Heart right ventricle (tissue), 16 donors: ENCODE data around the gene CSN1S1. TPM values are rescaled to one million over a fixed set of nuclear protein-coding genes. Genes with fewer than 3 reads are reported as not detected.

ENCODE experiments used
- ATAC-seq, 8 donors: fragments of 200-7000 bp; cut with Tn5 transposase; one replicate each; pipeline ENCODE4 v1.9.1; 2020; ENCODE audit warnings: mild to moderate bottlenecking in 8 of 8, moderate library complexity in 8 of 8, moderate number of reproducible peaks in 1 of 8
- DNase-seq, 2 donors: peaks; one replicate each; pipeline ENCODE4 v3.0.0-alpha.2; 2020
- H3K27ac ChIP-seq, 10 donors: fragments of 200-600 bp; sonication (generic) in 2 of 10; one replicate each; pipeline versions ENCODE4 v1.5.0 to v1.8.0; 2020 to 2022; ENCODE audit warnings: mild to moderate bottlenecking in 3 of 10
- H3K27me3 ChIP-seq, 7 donors: fragments of 200-600 bp; one replicate each; pipeline ENCODE4 v1.8.0; 2021 to 2022; ENCODE audit warnings: mild to moderate bottlenecking in 2 of 7
- H3K36me3 ChIP-seq, 9 donors: fragments of 200-600 bp; sonication (generic) in 1 of 9; one replicate each; pipeline versions ENCODE4 v1.5.0 to v1.8.0; 2020 to 2022; ENCODE audit warnings: mild to moderate bottlenecking in 2 of 9
- H3K4me1 ChIP-seq, 9 donors: fragments of 200-600 bp; sonication (generic) in 1 of 9; one replicate each; pipeline versions ENCODE4 v1.5.0 to v1.8.0; 2020 to 2022; ENCODE audit warnings: mild to moderate bottlenecking in 4 of 9
- H3K4me3 ChIP-seq, 10 donors: fragments of 200-600 bp; sonication (generic) in 2 of 10; one replicate each; pipeline versions ENCODE4 v1.5.0 to v1.8.0; 2020 to 2022; ENCODE audit warnings: mild to moderate bottlenecking in 7 of 10, moderate library complexity in 2 of 10
- H3K9me3 ChIP-seq, 11 donors: fragments of 200-600 bp in 10 of 11; sonication (generic) in 2 of 11; one replicate each; pipeline versions ENCODE4 v1.5.0 to v1.8.0; 2013 to 2022; ENCODE audit warnings: mild to moderate bottlenecking in 2 of 11, control low read depth in 1 of 11, moderate library complexity in 1 of 11
- CTCF ChIP-seq, 9 donors: fragments of 200-600 bp; sonication (generic) in 2 of 9; IDR thresholded peaks; one replicate each; pipeline versions ENCODE4 v1.5.0 to v1.8.0; 2021 to 2022; ENCODE audit warnings: antibody characterized with exemption in 9 of 9, mild to moderate bottlenecking in 5 of 9, moderate library complexity in 1 of 9
- WGBS, 2 donors: extraction: QIAGEN DNeasy Blood & Tissue Kit; methylation state at CpG; one replicate each; pipeline ENCODE4 v1.1.7; 2013; ENCODE audit warnings: inconsistent platforms in 1 of 2; 5-methylcytosine and 5-hydroxymethylcytosine counted together
- intact Hi-C, 10 donors: fragments of 100-400 bp; cut with DNase I; formaldehyde crosslinking; loops; one replicate each; pipeline versions ENCODE4 v1.11.1 to v1.14.2; 2022
- polyA plus RNA-seq, 2 donors: library from polyadenylated mRNA; stranded (reverse); fragments of 200-250 nt; gene quantifications; one replicate each; pipeline ENCODE4 v1.2.3, GENCODE V29; 2013
- total RNA-seq, 10 donors: library from RNA; stranded (reverse); fragmentation: NEBNext Ultra II Directional in 3 of 10; extraction: Animal tissue kit (Norgen Biotek cat#: 25700) in 3 of 10; gene quantifications; one replicate each; pipeline versions ENCODE4 v1.2.1 to v1.2.4, GENCODE V29; 2021 to 2023
- donor health status: Arrhythmogenic right ventricular cardiomyopathy.
- donor health status: ischemic (EF 13 %, LVEDD 7.1; RV severe dilation, severe dysfunction).
- donor health status: healthy with polysubstance abuse.
- donor health status: DM: no; HTN: yes; CAD: no.
- donor health status: DM: no; HTN: no; CAD: no.
- donor health status: ischemic (EF 25% LVEDD 6.9; RV normal size, moderate dysfunction).
- donor health status: ischemic (EF 25% LVEDD 5.7; RV mildly dilated, moderate dysfunction).
- donor health status: healthy.
- donor health status: DM: yes; HTN: yes; CAD: no.
- donor health status: Ischemic cardiomyopathy.
- donor health status: ischemic (EF 35%, LVEDD 5.7; RV mildly dilated, moderate dysfunction).
- donor health status: nonischemic (EF 11% LVEDD 7.7; RV severe dilation, severe dysfunction).
- donor health status: DM: yes; HTN: yes; CAD: no.
- donor health status: PGD.
- donor health status: ischemic (EF 29% LVEDD 5.4; RV normal size, mild dysfunction).
- donor health status: nonischemic (EF 23%, LVEDD 6.1; RV moderate dilation, normal function).

Gene CSN1S1
- total and polyA plus RNA-seq, 12 donors: 0.26 TPM; not detected in 11

GRCh38 chr4:69936566-69936965 is 5.7 kb downstream of the CSN1S1 start:
- Histone ChIP-seq H3K27me3 (no peaks in the 10 kb centered on the region), H3K4me3 (no peak overlapping the region), H3K9me3 (no peaks in the 10 kb centered on the region), H3K27ac (no peak overlapping the region), H3K4me1 (no peaks in the 10 kb centered on the region), H3K36me3 (no peaks in the 10 kb centered on the region)
- intact Hi-C loops: no loop called here
- ATAC-seq: no peak
- no peak for TF ChIP-seq CTCF (IDR thresholded peaks at IDR 0.05)
- DNase-seq: no peak

GRCh38 chr4:69951602-69952001 is 20.7 kb downstream of the CSN1S1 start:
- ATAC-seq (no peak), DNase-seq (no peak)
- intact Hi-C loops: no loop called here
- no peaks in the 10 kb centered on the region for H3K27me3 ChIP-seq
- no peak overlapping the region for H3K27ac ChIP-seq
- TF ChIP-seq CTCF (IDR thresholded peaks at IDR 0.05): no peak
- H3K36me3 ChIP-seq: no peaks in the 10 kb centered on the region
- H3K9me3 ChIP-seq: peaks cover 0 to 8% (median 0%) of the 10 kb centered on the region in 11 donors
- H3K4me3 ChIP-seq: no peak overlapping the region
- 60 to 61% methylated on average over 3 of the region's 3 CpGs for WGBS, 2 donors
- H3K4me1 ChIP-seq: no peaks in the 10 kb centered on the region

GRCh38 chr4:69957209-69957608 is 26.3 kb downstream of the CSN1S1 start:
- no peak for ATAC-seq
- intact Hi-C loops: no loop called here
- H3K4me1 ChIP-seq: no peaks in the 10 kb centered on the region
- no peak for TF ChIP-seq CTCF (IDR thresholded peaks at IDR 0.05)
- H3K9me3 ChIP-seq: peaks cover 0 to 6% (median 0%) of the 10 kb centered on the region in 11 donors
- H3K27me3 ChIP-seq: no peaks in the 10 kb centered on the region
- no peak for DNase-seq
- H3K36me3 ChIP-seq: no peaks in the 10 kb centered on the region
- no peak overlapping the region for H3K4me3 ChIP-seq
- no peak overlapping the region for H3K27ac ChIP-seq
- 78 to 100% methylated on average over 1 of the region's 1 CpG for WGBS, 2 donors

- Histone ChIP-seq H3K9me3 (peaks cover 0 to 12% (median 0%) of the 10 kb centered on the region in 11 donors), H3K36me3 (no peaks in the 10 kb centered on the region), H3K4me1 (no peaks in the 10 kb centered on the region), H3K27ac (no peak within 1 kb of the TSS), H3K27me3 (no peaks in the 10 kb centered on the region), H3K4me3 (no peak within 1 kb of the TSS)
- no peak for DNase-seq
- no peak for TF ChIP-seq CTCF (IDR thresholded peaks at IDR 0.05)
- 76 to 95% methylated on average over 2 of the region's 2 CpGs for WGBS, 2 donors
- no peak for ATAC-seq
- intact Hi-C loops: no loop called here
These were observed 34.8 kb downstream of the CSN1S1 start, which contains the start of gene CSN2 for GRCh38 chr4:69965628-69966027. Gene CSN2, minus strand, starts transcription at chr4:69965728. Its CDS starts 4,733 bp downstream, at chr4:69960995.
